GM18873 (cell line): ENCODE measurements around the gene SH2D3C.
"Not testable (repeated sequence)": the region's sequence is repeated elsewhere in the genome, so short reads cannot be mapped to it uniquely, and the experiment has no call there.

ENCODE experiments used
- ATAC-seq: cut with Tn5 transposase; IDR thresholded peaks from one replicate; pipeline ENCODE4 v1.9.1; 2021; ENCODE audit warnings: mild to moderate bottlenecking, moderate library complexity, moderate number of reproducible peaks; ENCODE audit not compliant: unreplicated experiment, low FRiP score

The SH2D3C gene

GRCh38 chr9:127769929-127770582, 8.4 kb downstream of the SH2D3C start:
- no peak for ATAC-seq

- ATAC-seq: no peak
Observed at GRCh38 chr9:127769101-127769500, 9.4 kb downstream of the SH2D3C start.

GRCh38 chr9:127768698-127769097, 9.8 kb downstream of the SH2D3C start:
- ATAC-seq: no peak

GRCh38 chr9:127767909-127768331, 10.5 kb downstream of the SH2D3C start:
- no peak for ATAC-seq

GRCh38 chr9:127767410-127767809, 11.1 kb downstream of the SH2D3C start:
- ATAC-seq: no peak

- ATAC-seq: no peak
Observed at GRCh38 chr9:127765418-127765817, 13.0 kb downstream of the SH2D3C start.

GRCh38 chr9:127763918-127764384, 14.5 kb downstream of the SH2D3C start:
- ATAC-seq: no peak

GRCh38 chr9:127762111-127762676, 16.3 kb downstream of the SH2D3C start:
- no peak for ATAC-seq

- no peak for ATAC-seq
Observed at GRCh38 chr9:127761491-127761956, 16.9 kb downstream of the SH2D3C start.

- ATAC-seq: no peak
Observed at GRCh38 chr9:127761061-127761460, 17.4 kb downstream of the SH2D3C start.

- ATAC-seq: no peak
Observed at GRCh38 chr9:127758843-127759242, 19.6 kb downstream of the SH2D3C start.

- not testable (repeated sequence) for ATAC-seq
Observed at GRCh38 chr9:127756776-127757175, 21.7 kb downstream of the SH2D3C start.

- ATAC-seq: no peak
Observed at GRCh38 chr9:127756233-127756632, 22.2 kb downstream of the SH2D3C start.

GRCh38 chr9:127755061-127756060, 23.1 kb downstream of the SH2D3C start:
- no peak for ATAC-seq

GRCh38 chr9:127754099-127755060, 24.1 kb downstream of the SH2D3C start:
- no peak for ATAC-seq

GRCh38 chr9:127753622-127754021, 24.8 kb downstream of the SH2D3C start:
- ATAC-seq: no peak

- no peak for ATAC-seq
Observed at GRCh38 chr9:127753148-127753547, 25.3 kb downstream of the SH2D3C start.

- ATAC-seq: no peak
Observed at GRCh38 chr9:127751269-127752054, 27.0 kb downstream of the SH2D3C start.
